ENCODE results near the gene CEP57. TPM values are rescaled to one million over a fixed set of nuclear protein-coding genes. Genes with fewer than 3 reads are reported as not detected.
A peak's percentile ranks its signal among the peaks of the same experiment; 100 is the strongest.

Gene CEP57
- total and polyA plus RNA-seq, 2 of the 13 experiments (the other 11 are each of a cell fraction or from before 2014, with no cell fraction given), result 34.3 to 59.4 TPM

GRCh38 chr11:95794086-95794485, 3.8 kb downstream of the CEP57 start:
- TF ChIP-seq SP2 (CRISPR knock-in tag; IDR thresholded peaks at IDR 0.05) (no peak), HMGXB3 (CRISPR knock-in tag; IDR thresholded peaks at IDR 0.05; ENCODE audit: borderline replicate concordance) (no peak), MAFK (conservative IDR thresholded peaks at IDR 0.05 in 1 of 2, IDR thresholded peaks at IDR 0.05 in 1 of 2; ENCODE audit: low read length in 2 of 2) (0 out of 4 replicates have a peak, but pooled peaks of 1 of the 2 experiments have one; percentile 1)
- Histone ChIP-seq H2AFZ (ENCODE audit: low read length) (no peak overlapping the region), H3K4me2 (ENCODE audit: low read depth, low read length) (no peak overlapping the region), H3K27me3 (ENCODE audit: control insufficient read depth in 1 of 2, insufficient read depth in 2 of 2, low read length in 2 of 2) (no peaks in the 10 kb centered on the region; a peak in 1 of 5 replicates), H3K9ac (ENCODE audit: insufficient read depth, low read depth, low read length) (no peak overlapping the region), H3K4me1 (ENCODE audit: insufficient read depth, low read length) (peaks cover 47% of the 10 kb centered on the region), H3K79me2 (ENCODE audit: insufficient read depth, low read length) (peaks cover 76% of the 10 kb centered on the region), H3K4me3 (replicated peaks in 1 of 3; ENCODE audit: insufficient read depth in 1 of 3, low read depth in 2 of 3, low read length in 3 of 3) (no peak overlapping the region), H3K27ac (ENCODE audit: extremely low read length, insufficient read depth, low read length) (no peak overlapping the region), H4K20me1 (ENCODE audit: insufficient read depth, low read length) (no peaks in the 10 kb centered on the region; the same call in 1 of the 2 replicates), H3K36me3 (replicated peaks in 1 of 2; ENCODE audit: control insufficient read depth in 1 of 2, insufficient read depth in 2 of 2, low read length in 2 of 2) (peaks cover under 1 to 2% of the 10 kb centered on the region in 2 experiments; a peak in 4 of 5 replicates), H3K9me3 (ENCODE audit: low read length) (no peaks in the 10 kb centered on the region)
- intact Hi-C loops (cut with micrococcal nuclease; ENCODE audit: unreplicated experiment) (no loop called here), in situ Hi-C loops (cut with HindIII; ENCODE audit: extremely low pct_ligation_motif_present, low pct_unique_long_range_greater_than_20kb) (no loop called here)
- ChIA-PET CTCF (ENCODE audit: low intra/inter-chr PET ratio, low total read pairs) (no interaction called here), POLR2A (no interaction called here)
- 92% methylated on average over 5 of the region's 5 CpGs for WGBS (ENCODE audit: low lambda C conversion rate)
- BruUV-seq (replicated peaks), result no TSS peak
- DNase-seq (ENCODE audit: low spot score) (no peak), ATAC-seq (no peak), FAIRE-seq (no peak)
